Testis (tissue), 5 donors: ENCODE results near the gene DRC1. TPM values are rescaled to one million over a fixed set of nuclear protein-coding genes. Genes with fewer than 3 reads are reported as not detected.
"Not testable (repeated sequence)": the region's sequence is repeated elsewhere in the genome, so short reads cannot be mapped to it uniquely, and the experiment has no call there.

Source experiments
- DNase-seq: peaks from one replicate; pipeline ENCODE4 v3.0.0-alpha.2; 2019
- H3K27ac ChIP-seq, 2 donors: fragments of 200-600 bp; sonication (generic); one replicate each; pipeline ENCODE4 v1.5.1; 2019
- H3K27me3 ChIP-seq: fragments of 200-600 bp; sonication (generic); one replicate; pipeline ENCODE4 v1.5.1; 2019
- H3K36me3 ChIP-seq: fragments of 200-600 bp; sonication (generic); one replicate; pipeline ENCODE4 v1.5.1; 2017; ENCODE audit warnings: low read depth; ENCODE audit errors: missing control alignments
- H3K4me1 ChIP-seq: fragments of 200-600 bp; sonication (generic); one replicate; pipeline ENCODE4 v1.5.1; 2019
- H3K4me3 ChIP-seq, 2 donors: fragments of 200-600 bp; sonication (generic); one replicate each; pipeline ENCODE4 v1.5.1; 2017 to 2019
- H3K9me3 ChIP-seq: fragments of 200-600 bp; sonication (generic); one replicate; pipeline ENCODE4 v1.5.1; 2017
- POLR2A ChIP-seq: fragments of 450-650 bp; IDR thresholded peaks from one replicate; pipeline ENCODE4 v1.6.1; 2017; ENCODE audit warnings: antibody characterized with exemption, mild to moderate bottlenecking, moderate library complexity
- WGBS, 2 donors: methylation state at CpG; one replicate each; pipeline ENCODE4 v1.1.5; 2018; 5-methylcytosine and 5-hydroxymethylcytosine counted together
- intact Hi-C: fragments of 100-400 bp; cut with DNase I; formaldehyde crosslinking; loops from one replicate; pipeline ENCODE4 v1.15.1; 2023; ENCODE audit warnings: low total_unique reads
- long read RNA-seq, 2 donors: transcript quantifications; one replicate each; lab custom pipeline, GENCODE V29; 2026
- polyA plus RNA-seq: library from polyadenylated mRNA; stranded (reverse); fragments of 350-450 nt; fragmentation: Illumina TruSeq; extraction: RNeasy Lipid Tissue Mini Kit (QIAGEN cat#74804); gene quantifications from one replicate; pipeline ENCODE4 v1.2.3, GENCODE V29; 2014; ENCODE audit warnings: low read depth, low replicate concordance; ENCODE audit not compliant: insufficient read depth
- total RNA-seq, 2 donors: library from RNA; depleted of rRNA; stranded (reverse); fragments of >200 nt; gene quantifications; one replicate each; pipeline ENCODE4 v1.2.3, GENCODE V29; 2016
- TF ChIP-seq, protein P1 (sequence below), 3 experiments: fragments of 450-650 bp in 2 of 3; fragments of 200-600 bp in 1 of 3; sonication (generic) in 1 of 3; IDR thresholded peaks; one replicate each; pipeline ENCODE4 v1.5.1; 2016 to 2019; ENCODE audit warnings: antibody characterized with exemption in 3 of 3, mild to moderate bottlenecking in 2 of 3, moderate library complexity in 1 of 3

Gene DRC1
- total RNA-seq (10 to 100 TPM in 1 of 2 donors, 1 to 10 TPM in 1; 8.8 to 18.7 TPM), polyA plus RNA-seq (67.3 TPM)
- long read RNA-seq, donor 1 = 0 reads
- long read RNA-seq, donor 2 = 0 reads

DNA sequence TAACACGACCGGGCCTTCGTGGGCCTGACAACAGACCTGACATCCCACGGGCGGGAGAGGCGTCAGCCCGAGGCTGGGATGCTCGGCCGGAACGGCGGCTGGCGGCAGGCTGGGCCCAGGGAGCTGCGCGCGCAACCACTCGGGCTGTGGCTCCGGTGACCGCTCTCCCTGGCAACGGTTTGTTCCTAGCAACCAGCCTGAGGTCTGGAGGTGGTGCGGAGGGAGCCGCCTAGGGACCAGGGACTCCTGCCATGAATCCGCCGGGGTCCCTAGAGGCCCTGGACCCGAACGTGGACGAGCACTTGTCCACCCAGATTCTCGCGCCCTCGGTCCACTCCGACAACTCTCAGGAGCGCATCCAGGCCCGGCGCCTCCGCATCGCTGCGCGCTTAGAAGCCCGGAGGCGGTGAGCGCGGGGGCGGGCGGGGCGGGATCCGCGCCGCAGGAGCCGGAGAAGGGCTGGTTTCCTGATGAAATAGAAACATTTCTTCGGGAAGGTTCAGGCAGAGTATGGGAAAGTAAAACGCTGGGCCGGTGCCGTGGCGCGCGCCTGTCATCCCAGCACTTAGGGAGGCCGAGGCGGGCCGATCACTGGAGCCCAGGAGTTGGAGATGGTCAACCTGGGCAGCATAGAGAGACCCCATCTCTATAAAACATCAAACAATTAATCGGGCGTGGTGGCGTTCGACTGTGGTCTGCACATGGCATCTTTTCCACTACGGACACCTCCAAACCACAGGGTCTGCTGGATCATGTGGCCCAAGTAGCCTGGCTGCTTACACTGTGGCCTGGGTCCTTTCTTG is at the start of gene DRC1:
Gene DRC1 (plus strand): TSS at position 182 of the 803 bp plus-strand sequence. CDS start 70 bp downstream, at position 252.
- WGBS, 2 donors = 12 to 13% methylated on average over 27 to 36 of the region's 63 CpGs
- intact Hi-C loops = no loop called here
- Histone ChIP-seq H3K27ac (no peak within 1 kb of the TSS), H3K9me3 (no peaks in the 10 kb centered on the region), H3K4me1 (peaks cover 6% of the 10 kb centered on the region), H3K4me3 (peak within 1 kb of the TSS; percentile 25 to 53), H3K27me3 (no peaks in the 10 kb centered on the region), H3K36me3 (no peaks in the 10 kb centered on the region)
- no peak for TF ChIP-seq POLR2A
- TF ChIP-seq, protein P1, sequence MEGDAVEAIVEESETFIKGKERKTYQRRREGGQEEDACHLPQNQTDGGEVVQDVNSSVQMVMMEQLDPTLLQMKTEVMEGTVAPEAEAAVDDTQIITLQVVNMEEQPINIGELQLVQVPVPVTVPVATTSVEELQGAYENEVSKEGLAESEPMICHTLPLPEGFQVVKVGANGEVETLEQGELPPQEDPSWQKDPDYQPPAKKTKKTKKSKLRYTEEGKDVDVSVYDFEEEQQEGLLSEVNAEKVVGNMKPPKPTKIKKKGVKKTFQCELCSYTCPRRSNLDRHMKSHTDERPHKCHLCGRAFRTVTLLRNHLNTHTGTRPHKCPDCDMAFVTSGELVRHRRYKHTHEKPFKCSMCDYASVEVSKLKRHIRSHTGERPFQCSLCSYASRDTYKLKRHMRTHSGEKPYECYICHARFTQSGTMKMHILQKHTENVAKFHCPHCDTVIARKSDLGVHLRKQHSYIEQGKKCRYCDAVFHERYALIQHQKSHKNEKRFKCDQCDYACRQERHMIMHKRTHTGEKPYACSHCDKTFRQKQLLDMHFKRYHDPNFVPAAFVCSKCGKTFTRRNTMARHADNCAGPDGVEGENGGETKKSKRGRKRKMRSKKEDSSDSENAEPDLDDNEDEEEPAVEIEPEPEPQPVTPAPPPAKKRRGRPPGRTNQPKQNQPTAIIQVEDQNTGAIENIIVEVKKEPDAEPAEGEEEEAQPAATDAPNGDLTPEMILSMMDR (IDR thresholded peaks at IDR 0.05) = no peak
- peak; percentile 90 for DNase-seq

DNA sequence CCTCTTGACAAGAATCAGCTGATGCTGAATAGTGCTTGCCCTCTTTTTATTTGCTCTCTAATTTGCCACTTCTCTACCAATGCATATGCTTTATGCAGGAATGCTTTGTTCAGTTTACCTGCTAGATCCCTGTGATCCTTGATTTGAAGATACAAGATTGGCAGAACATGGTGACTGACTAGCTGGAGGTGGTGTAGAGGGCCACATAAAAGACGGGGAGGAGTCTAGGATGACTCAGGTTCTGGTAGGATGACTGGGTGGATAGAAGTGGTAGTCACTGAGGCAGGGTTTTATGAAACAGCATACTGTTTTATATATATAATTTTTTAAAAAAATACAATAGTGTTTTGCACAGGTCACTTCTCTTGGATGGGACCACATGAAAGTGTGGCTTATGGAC is 48.8 kb upstream of the DRC1 start:
- whole genome bisulfite sequencing, 2 donors = 92 to 95% methylated on average over 1 of the region's 1 CpG
- intact Hi-C loops = no loop called here
- Histone ChIP-seq H3K27ac (no peak overlapping the region), H3K9me3 (no peaks in the 10 kb centered on the region), H3K27me3 (no peaks in the 10 kb centered on the region), H3K36me3 (no peaks in the 10 kb centered on the region), H3K4me1 (no peaks in the 10 kb centered on the region), H3K4me3 (no peak overlapping the region)
- TF ChIP-seq POLR2A = no peak
- TF ChIP-seq, protein P1 (IDR thresholded peaks at IDR 0.05) = no peak
- DNase-seq = no peak

DNA sequence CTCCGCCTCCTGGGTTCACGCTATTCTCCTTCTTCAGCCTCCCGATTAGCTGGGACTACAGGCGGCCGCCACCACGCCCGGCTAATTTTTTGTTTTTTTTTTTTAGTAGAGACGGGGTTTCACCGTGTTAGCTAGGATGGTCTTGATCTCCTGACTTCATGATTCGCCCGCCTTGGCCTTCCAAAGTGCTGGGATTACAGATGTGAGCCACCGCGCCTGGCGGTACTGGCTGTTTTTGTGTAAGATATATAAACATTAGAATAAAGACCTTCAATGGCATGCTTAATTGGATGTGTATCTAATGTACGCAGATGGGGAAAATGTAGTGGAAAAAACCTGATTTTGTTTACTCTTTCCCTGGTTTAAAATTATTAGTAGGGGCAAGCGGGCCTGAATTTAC is 47.3 kb upstream of the DRC1 start:
- intact Hi-C loops, DNase-seq, H3K27ac ChIP-seq, H3K9me3 ChIP-seq, H3K4me1 ChIP-seq, H3K27me3 ChIP-seq, H3K36me3 ChIP-seq, H3K4me3 ChIP-seq: not testable (repeated sequence)
- WGBS, 2 donors = 91% methylated on average over 16 of the region's 16 CpGs

DNA sequence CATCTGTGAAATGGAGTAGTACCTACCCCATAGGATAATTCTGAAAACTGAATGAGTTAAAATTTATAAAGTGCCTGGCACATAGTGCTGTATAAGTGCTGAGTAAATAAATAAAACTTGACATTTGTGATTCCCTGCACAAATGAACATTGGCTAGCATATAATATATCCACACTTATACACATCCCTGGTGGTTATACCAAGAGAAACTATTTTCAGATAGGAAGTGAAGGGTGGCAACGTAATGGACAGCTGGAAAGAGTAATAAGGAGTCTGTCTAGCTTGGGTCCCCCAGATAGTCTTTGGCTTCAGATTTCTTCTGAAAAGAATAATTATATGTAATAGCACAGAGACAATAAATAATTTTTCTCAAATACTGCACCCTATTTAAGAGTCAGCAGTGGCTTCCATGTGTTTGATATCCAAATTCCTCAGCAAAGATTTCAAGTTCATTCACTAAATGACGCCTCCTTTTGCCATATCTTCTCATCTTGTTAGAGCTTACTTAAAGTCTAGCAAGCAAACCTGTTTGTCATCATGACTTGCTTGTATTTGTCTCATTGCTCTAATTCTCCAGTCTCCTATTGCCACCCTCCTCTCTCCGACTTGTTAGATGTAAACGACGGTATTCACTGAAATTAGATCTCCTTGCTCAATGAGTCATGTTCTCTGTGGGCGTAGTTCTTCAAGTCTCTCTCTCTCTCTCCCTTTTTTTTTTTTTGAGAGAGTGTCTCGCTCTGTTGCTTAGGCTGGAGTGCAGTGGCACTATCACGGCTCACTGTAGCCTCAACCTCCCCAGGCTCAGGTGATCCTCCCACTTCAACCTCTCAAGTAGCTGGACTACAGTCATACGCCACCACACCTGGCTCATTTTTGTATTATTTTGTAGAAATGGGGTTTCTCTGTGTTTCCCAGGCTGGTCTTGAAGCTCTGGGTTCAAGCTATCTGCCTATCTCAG is 46.4 kb upstream of the DRC1 start:
- Histone ChIP-seq H3K36me3 (no peaks in the 10 kb centered on the region), H3K4me3 (no peak overlapping the region), H3K4me1 (no peaks in the 10 kb centered on the region), H3K27ac (no peak overlapping the region), H3K27me3 (no peaks in the 10 kb centered on the region), H3K9me3 (no peaks in the 10 kb centered on the region)
- DNase-seq = no peak
- WGBS, 2 donors = 83 to 87% methylated on average over 9 of the region's 9 CpGs
- TF ChIP-seq POLR2A = no peak
- TF ChIP-seq, protein P1 (IDR thresholded peaks at IDR 0.05) = no peak
- intact Hi-C loops = no loop called here

DNA sequence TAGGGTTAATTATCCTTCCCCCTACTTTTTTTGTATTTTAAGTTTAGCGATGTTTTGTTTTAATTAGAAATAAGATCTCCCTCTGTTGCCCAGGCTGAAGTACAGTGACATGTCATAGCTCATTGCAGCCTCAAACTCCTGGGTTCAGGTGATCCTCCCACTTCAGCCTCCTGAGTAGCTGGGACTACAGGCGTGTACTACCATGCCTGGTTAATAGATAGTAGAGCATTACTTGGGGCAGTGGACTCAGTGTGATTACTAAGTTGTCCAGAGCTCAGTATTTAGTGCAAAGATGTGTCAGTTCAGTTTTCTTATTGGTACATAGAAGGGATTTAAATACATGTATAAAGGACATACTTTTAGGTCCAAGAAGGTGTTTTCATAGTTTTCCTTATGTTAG is 45.6 kb upstream of the DRC1 start:
- Histone ChIP-seq H3K9me3 (no peaks in the 10 kb centered on the region), H3K27me3 (no peaks in the 10 kb centered on the region), H3K4me3 (no peak overlapping the region), H3K27ac (no peak overlapping the region), H3K36me3 (no peaks in the 10 kb centered on the region), H3K4me1 (no peaks in the 10 kb centered on the region)
- WGBS, 2 donors = 93 to 95% methylated on average over 2 of the region's 2 CpGs
- no peak for DNase-seq
- intact Hi-C loops = no loop called here
- TF ChIP-seq, protein P1 (IDR thresholded peaks at IDR 0.05) = no peak
- TF ChIP-seq POLR2A = no peak
